SK-N-SH treated with all-trans-retinoic acid at 6 μM for 48 hours (cell line): ENCODE measurements around the gene SGK2.

Experiments
- ATAC-seq: fragments of 200-7000 bp; cut with Tn5 transposase; 3 replicates; pipeline ENCODE4 v1.9.1; 2020; ENCODE audit warnings: mild to moderate bottlenecking, moderate library complexity
- ARNTL ChIP-seq: fragments of 450-650 bp; formaldehyde crosslinking; IDR thresholded peaks from 2 replicates; pipeline ENCODE4 v1.5.0; 2020; ENCODE audit warnings: low read depth, mild to moderate bottlenecking, moderate library complexity, borderline replicate concordance
- BACH2 ChIP-seq: fragments of 250-450 bp; sonication (Bioruptor Pico); IDR thresholded peaks from 2 replicates; pipeline ENCODE4 v1.9.0; 2021; ENCODE audit warnings: mild to moderate bottlenecking, borderline replicate concordance
- CSDC2 ChIP-seq: fragments of 250-450 bp; sonication (Bioruptor Pico); IDR thresholded peaks from 2 replicates; pipeline ENCODE4 v1.5.0; 2020; ENCODE audit warnings: mild to moderate bottlenecking, moderate library complexity
- GLIS3 ChIP-seq: fragments of 250-450 bp; sonication (Bioruptor Pico); IDR thresholded peaks from 2 replicates; pipeline ENCODE4 v1.5.0; 2020; ENCODE audit warnings: mild to moderate bottlenecking, moderate library complexity
- ISL1 ChIP-seq: fragments of 250-450 bp; sonication (Bioruptor Pico); IDR thresholded peaks from 2 replicates; pipeline ENCODE4 v2.1.2; 2022; ENCODE audit warnings: mild to moderate bottlenecking, moderate library complexity
- OSR1 ChIP-seq: fragments of 250-450 bp; sonication (Bioruptor Pico); IDR thresholded peaks from 2 replicates; pipeline ENCODE4 v1.8.0; 2022; ENCODE audit warnings: moderate library complexity, mild to moderate bottlenecking, inconsistent platforms
- PPARA ChIP-seq: fragments of 250-450 bp; sonication (Bioruptor Pico); IDR thresholded peaks from 2 replicates; pipeline ENCODE4 v1.5.0; 2020; ENCODE audit warnings: mild to moderate bottlenecking, borderline replicate concordance
- RARB ChIP-seq: fragments of 250-450 bp; sonication (Bioruptor Pico); IDR thresholded peaks from 2 replicates; pipeline ENCODE4 v1.8.0; 2021; ENCODE audit warnings: mild to moderate bottlenecking, moderate library complexity
- SNAI2 ChIP-seq: fragments of 250-450 bp; sonication (Bioruptor Pico); IDR thresholded peaks from 2 replicates; pipeline ENCODE4 v1.5.0; 2020; ENCODE audit warnings: mild to moderate bottlenecking, moderate library complexity
- TCF4 ChIP-seq: fragments of 250-450 bp; sonication (Bioruptor Pico); IDR thresholded peaks from 2 replicates; pipeline ENCODE4 v1.8.0; 2021; ENCODE audit warnings: mild to moderate bottlenecking, moderate library complexity, borderline replicate concordance
- TOX ChIP-seq: fragments of 250-450 bp; sonication (Bioruptor Pico); IDR thresholded peaks from 2 replicates; pipeline ENCODE4 v1.8.0; 2021; ENCODE audit warnings: mild to moderate bottlenecking, moderate library complexity, borderline replicate concordance
- ZC3H10 ChIP-seq: fragments of 250-450 bp; sonication (Bioruptor Pico); IDR thresholded peaks from 2 replicates; pipeline ENCODE4 v1.5.1; 2021; ENCODE audit warnings: mild to moderate bottlenecking, moderate library complexity
- ZFP3 ChIP-seq: fragments of 250-450 bp; sonication (Bioruptor Pico); IDR thresholded peaks from 2 replicates; pipeline ENCODE4 v1.5.0; 2020; ENCODE audit warnings: mild to moderate bottlenecking, moderate library complexity
- ZFP30 ChIP-seq: fragments of 450-650 bp; formaldehyde crosslinking; IDR thresholded peaks from 2 replicates; pipeline ENCODE4 v1.5.0; 2022; ENCODE audit warnings: mild to moderate bottlenecking, moderate library complexity
- ZNF565 ChIP-seq: fragments of 450-650 bp; formaldehyde crosslinking; conservative IDR thresholded peaks from 2 replicates; pipeline ENCODE4 v1.5.0; 2020; ENCODE audit warnings: low read depth, mild to moderate bottlenecking, moderate library complexity
- ZNF70 ChIP-seq: fragments of 450-650 bp; formaldehyde crosslinking; IDR thresholded peaks from 2 replicates; pipeline ENCODE4 v1.5.0; 2020; ENCODE audit warnings: mild to moderate bottlenecking, moderate library complexity
- ZNF8 ChIP-seq: fragments of 450-650 bp; formaldehyde crosslinking; IDR thresholded peaks from 2 replicates; pipeline ENCODE4 v1.5.0; 2020; ENCODE audit warnings: mild to moderate bottlenecking, moderate library complexity
- TF ChIP-seq, protein P1 (sequence below): fragments of 250-450 bp; sonication (Bioruptor Pico); IDR thresholded peaks from 2 replicates; pipeline ENCODE4 v1.8.0; 2021; ENCODE audit warnings: low read depth, mild to moderate bottlenecking, moderate library complexity, borderline replicate concordance
- TF ChIP-seq, protein P2 (sequence below): fragments of 250-450 bp; sonication (Bioruptor Pico); IDR thresholded peaks from 2 replicates; pipeline ENCODE4 v1.5.1; 2020; ENCODE audit warnings: low read depth, mild to moderate bottlenecking, moderate library complexity
- TF ChIP-seq, protein P3 (sequence below): fragments of 250-450 bp; sonication (Bioruptor Pico); IDR thresholded peaks from 2 replicates; pipeline ENCODE4 v1.8.0; 2020; ENCODE audit warnings: mild to moderate bottlenecking, moderate library complexity, borderline replicate concordance
- TF ChIP-seq, protein P4 (sequence below): fragments of 250-450 bp; sonication (Bioruptor Pico); IDR thresholded peaks from 2 replicates; pipeline ENCODE4 v1.5.0; 2020; ENCODE audit warnings: mild to moderate bottlenecking, moderate library complexity

The SGK2 gene

DNA sequence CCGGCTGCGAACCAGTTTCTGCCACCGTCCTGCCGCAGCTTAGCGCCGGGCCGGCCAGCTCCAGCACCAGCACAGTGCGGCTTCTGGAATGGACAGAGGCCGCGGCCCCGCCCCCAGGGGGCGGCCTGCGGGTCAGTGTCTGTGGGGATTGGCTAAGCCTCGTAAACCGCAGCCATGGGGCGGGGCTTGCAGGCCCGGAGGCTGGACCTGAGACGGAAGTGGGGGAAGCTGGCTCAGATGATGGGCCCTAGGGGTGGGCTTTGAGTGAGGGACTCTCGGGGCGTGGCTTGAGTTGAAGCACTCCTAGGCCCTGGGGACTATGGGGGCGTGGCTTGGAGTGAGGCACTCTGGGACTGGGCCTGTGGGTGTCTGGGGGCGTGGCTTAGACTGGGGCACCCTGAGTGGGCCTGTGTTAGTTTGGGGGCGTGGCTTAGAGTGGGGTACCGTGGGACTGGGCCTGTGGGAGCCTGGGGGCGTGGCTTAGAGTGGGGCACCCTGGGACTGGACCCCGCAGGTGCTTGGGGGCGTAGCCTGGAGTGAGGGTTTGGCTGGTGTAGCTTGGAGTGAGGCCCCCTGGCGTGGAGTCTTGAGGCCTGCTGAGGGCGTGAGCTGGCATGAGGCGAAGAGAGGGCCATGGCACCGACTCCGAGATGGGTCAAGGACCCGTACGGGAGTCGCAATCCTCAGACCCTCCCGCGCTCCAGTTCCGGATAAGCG, 44.7 kb upstream of the SGK2 start:
- TF ChIP-seq RARB (CRISPR knock-in tag): no peak
- TF ChIP-seq ZNF565 (CRISPR knock-in tag): no peak
- TF ChIP-seq ISL1 (CRISPR knock-in tag): no peak
- no peak for TF ChIP-seq ZC3H10 (CRISPR knock-in tag)
- TF ChIP-seq GLIS3 (CRISPR knock-in tag): no peak
- no peak for TF ChIP-seq CSDC2
- no peak for TF ChIP-seq PPARA (CRISPR knock-in tag)
- TF ChIP-seq, protein P1, sequence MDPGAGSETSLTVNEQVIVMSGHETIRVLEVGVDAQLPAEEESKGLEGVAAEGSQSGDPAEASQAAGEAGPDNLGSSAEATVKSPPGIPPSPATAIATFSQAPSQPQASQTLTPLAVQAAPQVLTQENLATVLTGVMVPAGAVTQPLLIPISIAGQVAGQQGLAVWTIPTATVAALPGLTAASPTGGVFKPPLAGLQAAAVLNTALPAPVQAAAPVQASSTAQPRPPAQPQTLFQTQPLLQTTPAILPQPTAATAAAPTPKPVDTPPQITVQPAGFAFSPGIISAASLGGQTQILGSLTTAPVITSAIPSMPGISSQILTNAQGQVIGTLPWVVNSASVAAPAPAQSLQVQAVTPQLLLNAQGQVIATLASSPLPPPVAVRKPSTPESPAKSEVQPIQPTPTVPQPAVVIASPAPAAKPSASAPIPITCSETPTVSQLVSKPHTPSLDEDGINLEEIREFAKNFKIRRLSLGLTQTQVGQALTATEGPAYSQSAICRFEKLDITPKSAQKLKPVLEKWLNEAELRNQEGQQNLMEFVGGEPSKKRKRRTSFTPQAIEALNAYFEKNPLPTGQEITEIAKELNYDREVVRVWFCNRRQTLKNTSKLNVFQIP: no peak
- TF ChIP-seq ZFP3 (CRISPR knock-in tag): no peak
- TF ChIP-seq ZFP30: no peak
- TF ChIP-seq BACH2 (CRISPR knock-in tag): no peak
- no peak for TF ChIP-seq ZNF70 (CRISPR knock-in tag)
- TF ChIP-seq ZNF8: no peak
- TF ChIP-seq SNAI2: no peak
- TF ChIP-seq, protein P2, sequence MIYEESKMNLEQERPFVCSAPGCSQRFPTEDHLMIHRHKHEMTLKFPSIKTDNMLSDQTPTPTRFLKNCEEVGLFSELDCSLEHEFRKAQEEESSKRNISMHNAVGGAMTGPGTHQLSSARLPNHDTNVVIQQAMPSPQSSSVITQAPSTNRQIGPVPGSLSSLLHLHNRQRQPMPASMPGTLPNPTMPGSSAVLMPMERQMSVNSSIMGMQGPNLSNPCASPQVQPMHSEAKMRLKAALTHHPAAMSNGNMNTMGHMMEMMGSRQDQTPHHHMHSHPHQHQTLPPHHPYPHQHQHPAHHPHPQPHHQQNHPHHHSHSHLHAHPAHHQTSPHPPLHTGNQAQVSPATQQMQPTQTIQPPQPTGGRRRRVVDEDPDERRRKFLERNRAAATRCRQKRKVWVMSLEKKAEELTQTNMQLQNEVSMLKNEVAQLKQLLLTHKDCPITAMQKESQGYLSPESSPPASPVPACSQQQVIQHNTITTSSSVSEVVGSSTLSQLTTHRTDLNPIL: no peak
- no peak for TF ChIP-seq TCF4 (CRISPR knock-in tag)
- TF ChIP-seq, all 23 proteins: peak for 0

DNA sequence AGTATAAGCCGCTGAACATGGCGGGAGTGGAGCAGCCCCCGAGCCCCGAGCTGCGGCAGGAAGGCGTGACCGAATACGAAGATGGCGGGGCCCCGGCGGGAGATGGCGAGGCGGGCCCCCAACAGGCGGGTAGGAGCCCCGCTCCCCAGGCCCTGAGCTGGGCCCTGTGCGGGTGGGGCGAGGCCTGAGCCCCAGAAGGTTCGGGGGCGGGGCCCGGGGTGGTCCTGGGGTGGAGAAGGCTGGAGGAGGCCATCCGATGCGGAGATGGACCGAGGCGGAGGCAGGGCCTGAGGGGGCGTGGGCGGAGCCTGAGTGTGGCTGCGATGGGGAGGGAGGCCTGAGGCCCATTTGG, 44.2 kb upstream of the SGK2 start:
- TF ChIP-seq ZFP3 (CRISPR knock-in tag): peak; percentile 91
- no peak for TF ChIP-seq CSDC2
- peak; percentile 49 for ATAC-seq

More for the DNA sequence above, 44.7 kb upstream of the SGK2 start:
- ATAC-seq: peak; percentile 90

DNA sequence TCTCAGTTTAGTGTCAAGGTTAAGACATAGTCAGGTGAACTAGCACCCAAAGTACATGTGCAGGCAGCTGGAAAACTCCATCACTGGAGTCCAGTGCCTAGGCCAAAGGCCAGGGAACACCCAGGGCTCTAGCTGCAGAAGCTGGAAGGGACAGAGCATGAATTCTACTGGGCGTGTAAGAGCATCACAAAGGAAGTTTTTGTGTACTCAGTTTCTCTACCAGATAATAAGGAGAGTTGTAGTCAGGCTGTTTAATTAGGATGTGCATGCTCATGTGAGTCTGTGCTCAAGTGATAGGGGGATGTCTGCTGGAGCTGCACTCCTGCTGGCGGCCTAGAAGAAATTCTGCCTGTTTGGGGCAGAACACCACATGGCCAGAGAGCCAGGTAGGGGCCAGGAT, 43.2 kb upstream of the SGK2 start:
- no peak for ATAC-seq
- TF ChIP-seq ZNF70 (CRISPR knock-in tag): no peak
- no peak for TF ChIP-seq ISL1 (CRISPR knock-in tag)
- TF ChIP-seq TOX (CRISPR knock-in tag): no peak
- no peak for TF ChIP-seq CSDC2
- TF ChIP-seq ZFP3 (CRISPR knock-in tag): no peak
- no peak for TF ChIP-seq BACH2 (CRISPR knock-in tag)
- no peak for TF ChIP-seq GLIS3 (CRISPR knock-in tag)
- TF ChIP-seq, protein P3, sequence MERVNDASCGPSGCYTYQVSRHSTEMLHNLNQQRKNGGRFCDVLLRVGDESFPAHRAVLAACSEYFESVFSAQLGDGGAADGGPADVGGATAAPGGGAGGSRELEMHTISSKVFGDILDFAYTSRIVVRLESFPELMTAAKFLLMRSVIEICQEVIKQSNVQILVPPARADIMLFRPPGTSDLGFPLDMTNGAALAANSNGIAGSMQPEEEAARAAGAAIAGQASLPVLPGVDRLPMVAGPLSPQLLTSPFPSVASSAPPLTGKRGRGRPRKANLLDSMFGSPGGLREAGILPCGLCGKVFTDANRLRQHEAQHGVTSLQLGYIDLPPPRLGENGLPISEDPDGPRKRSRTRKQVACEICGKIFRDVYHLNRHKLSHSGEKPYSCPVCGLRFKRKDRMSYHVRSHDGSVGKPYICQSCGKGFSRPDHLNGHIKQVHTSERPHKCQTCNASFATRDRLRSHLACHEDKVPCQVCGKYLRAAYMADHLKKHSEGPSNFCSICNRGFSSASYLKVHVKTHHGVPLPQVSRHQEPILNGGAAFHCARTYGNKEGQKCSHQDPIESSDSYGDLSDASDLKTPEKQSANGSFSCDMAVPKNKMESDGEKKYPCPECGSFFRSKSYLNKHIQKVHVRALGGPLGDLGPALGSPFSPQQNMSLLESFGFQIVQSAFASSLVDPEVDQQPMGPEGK (CRISPR knock-in tag): no peak
- TF ChIP-seq, protein P4, sequence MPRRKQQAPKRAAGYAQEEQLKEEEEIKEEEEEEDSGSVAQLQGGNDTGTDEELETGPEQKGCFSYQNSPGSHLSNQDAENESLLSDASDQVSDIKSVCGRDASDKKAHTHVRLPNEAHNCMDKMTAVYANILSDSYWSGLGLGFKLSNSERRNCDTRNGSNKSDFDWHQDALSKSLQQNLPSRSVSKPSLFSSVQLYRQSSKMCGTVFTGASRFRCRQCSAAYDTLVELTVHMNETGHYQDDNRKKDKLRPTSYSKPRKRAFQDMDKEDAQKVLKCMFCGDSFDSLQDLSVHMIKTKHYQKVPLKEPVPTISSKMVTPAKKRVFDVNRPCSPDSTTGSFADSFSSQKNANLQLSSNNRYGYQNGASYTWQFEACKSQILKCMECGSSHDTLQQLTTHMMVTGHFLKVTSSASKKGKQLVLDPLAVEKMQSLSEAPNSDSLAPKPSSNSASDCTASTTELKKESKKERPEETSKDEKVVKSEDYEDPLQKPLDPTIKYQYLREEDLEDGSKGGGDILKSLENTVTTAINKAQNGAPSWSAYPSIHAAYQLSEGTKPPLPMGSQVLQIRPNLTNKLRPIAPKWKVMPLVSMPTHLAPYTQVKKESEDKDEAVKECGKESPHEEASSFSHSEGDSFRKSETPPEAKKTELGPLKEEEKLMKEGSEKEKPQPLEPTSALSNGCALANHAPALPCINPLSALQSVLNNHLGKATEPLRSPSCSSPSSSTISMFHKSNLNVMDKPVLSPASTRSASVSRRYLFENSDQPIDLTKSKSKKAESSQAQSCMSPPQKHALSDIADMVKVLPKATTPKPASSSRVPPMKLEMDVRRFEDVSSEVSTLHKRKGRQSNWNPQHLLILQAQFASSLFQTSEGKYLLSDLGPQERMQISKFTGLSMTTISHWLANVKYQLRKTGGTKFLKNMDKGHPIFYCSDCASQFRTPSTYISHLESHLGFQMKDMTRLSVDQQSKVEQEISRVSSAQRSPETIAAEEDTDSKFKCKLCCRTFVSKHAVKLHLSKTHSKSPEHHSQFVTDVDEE (CRISPR knock-in tag): no peak
- no peak for TF ChIP-seq OSR1 (CRISPR knock-in tag)
- TF ChIP-seq PPARA (CRISPR knock-in tag): no peak
- no peak for TF ChIP-seq ARNTL
- TF ChIP-seq, protein P1: no peak
- TF ChIP-seq SNAI2: no peak
- no peak for TF ChIP-seq TCF4 (CRISPR knock-in tag)
